Gastrocnemius medialis (tissue), 4 donors: ENCODE measurements around the gene PLCG1.

Experiments
- CTCF ChIP-seq, 5 experiments: fragments of 450-650 bp in 3 of 5; fragments of 200-600 bp in 2 of 5; sonication (generic) in 2 of 5; IDR thresholded peaks in 4 of 5; conservative IDR thresholded peaks in 1 of 5; 1 replicate in 4 of 5; 2 replicates in 1 of 5; pipeline ENCODE4 v1.5.1; 2016 to 2019; ENCODE audit warnings: antibody characterized with exemption in 5 of 5, mild to moderate bottlenecking in 3 of 5, moderate library complexity in 3 of 5
- POLR2A ChIP-seq, 2 donors: fragments of 450-650 bp; IDR thresholded peaks; one replicate each; pipeline ENCODE4 v1.6.1; 2017; ENCODE audit warnings: antibody characterized with exemption in 2 of 2, mild to moderate bottlenecking in 2 of 2, moderate library complexity in 2 of 2

GRCh38 chr20:41169791-41170351 is 32.5 kb downstream of the PLCG1 start:
- TF ChIP-seq POLR2A (IDR thresholded peaks at IDR 0.05) (no peak), CTCF (IDR thresholded peaks at IDR 0.05 in 4 of 5, conservative IDR thresholded peaks at IDR 0.05 in 1 of 5) (no peak)
